NCI-H460 (cell line): ENCODE measurements around the gene ACTL7A. TPM values are rescaled to one million over a fixed set of nuclear protein-coding genes. Genes with fewer than 3 reads are reported as not detected.
"Not testable (repeated sequence)": the region's sequence is repeated elsewhere in the genome, so short reads cannot be mapped to it uniquely, and the experiment has no call there.

Experiments used
- DNase-seq: peaks from one replicate; pipeline ENCODE4 v3.0.0-alpha.2; 2016; ENCODE audit warnings: low read depth; ENCODE audit errors: extremely low read depth
- total RNA-seq: library from RNA; depleted of rRNA; stranded (reverse); fragments of >200 nt; shearing (Covaris generic); gene quantifications from 2 replicates; pipeline ENCODE4 v1.2.3, GENCODE V29; 2014

Gene ACTL7A
- total RNA-seq, 1 experiment from 2014 or later: not detected

DNA sequence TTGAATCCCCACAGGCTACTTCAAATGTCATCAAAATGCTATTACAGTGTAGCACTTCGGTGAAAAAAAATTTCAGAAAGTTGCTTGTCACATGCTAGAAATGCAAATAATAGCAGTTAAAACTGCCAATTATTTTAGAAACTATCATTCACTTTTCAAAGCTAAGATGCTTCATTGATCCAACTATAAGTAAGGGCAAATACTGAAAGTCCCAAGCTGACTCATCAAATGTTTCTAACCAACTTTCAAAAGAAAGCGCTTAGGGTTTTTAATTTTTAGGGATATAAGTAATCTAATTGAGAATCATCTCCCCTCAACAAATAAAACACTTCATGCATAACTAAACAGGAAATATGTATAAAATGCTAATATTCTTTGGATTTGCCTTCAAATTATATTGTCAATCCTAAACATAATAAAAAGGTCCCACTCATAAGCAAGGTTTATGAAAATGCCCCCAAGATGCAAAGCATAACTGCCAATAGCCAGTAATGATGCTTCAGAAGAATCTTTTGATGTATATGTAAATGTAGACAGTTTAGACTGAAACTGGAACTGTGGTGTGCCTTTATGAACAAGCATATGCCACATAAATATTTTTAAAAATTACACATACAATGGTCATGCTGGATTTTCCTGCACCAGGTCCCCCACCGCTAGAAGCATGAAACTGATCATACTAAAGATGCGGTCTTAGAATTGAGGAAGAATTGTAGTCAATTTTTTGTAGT, 12.2 kb downstream of the ACTL7A start:
- DNase-seq: no peak

GRCh38 chr9:108876425-108876824, 14.4 kb downstream of the ACTL7A start:
- DNase-seq: no peak

DNA sequence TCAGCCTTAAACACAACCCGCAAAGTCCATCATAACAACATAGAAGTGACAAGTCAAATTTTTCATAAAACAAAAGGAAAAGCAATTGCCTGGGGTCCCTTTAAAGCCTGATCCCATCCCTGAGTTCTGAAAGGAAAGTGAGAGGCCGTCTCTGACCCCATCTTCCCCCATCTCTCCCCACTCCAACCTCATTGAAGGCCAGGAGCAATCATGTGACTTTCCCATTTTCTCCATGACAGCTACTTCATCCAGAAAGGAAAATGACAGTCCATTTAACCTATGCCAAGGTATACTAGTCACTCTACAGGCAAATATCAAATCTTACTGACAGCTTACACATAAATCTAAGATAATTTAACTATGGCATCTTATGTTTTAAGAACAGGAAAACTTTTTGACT, 15.5 kb downstream of the ACTL7A start:
- no peak for DNase-seq

DNA sequence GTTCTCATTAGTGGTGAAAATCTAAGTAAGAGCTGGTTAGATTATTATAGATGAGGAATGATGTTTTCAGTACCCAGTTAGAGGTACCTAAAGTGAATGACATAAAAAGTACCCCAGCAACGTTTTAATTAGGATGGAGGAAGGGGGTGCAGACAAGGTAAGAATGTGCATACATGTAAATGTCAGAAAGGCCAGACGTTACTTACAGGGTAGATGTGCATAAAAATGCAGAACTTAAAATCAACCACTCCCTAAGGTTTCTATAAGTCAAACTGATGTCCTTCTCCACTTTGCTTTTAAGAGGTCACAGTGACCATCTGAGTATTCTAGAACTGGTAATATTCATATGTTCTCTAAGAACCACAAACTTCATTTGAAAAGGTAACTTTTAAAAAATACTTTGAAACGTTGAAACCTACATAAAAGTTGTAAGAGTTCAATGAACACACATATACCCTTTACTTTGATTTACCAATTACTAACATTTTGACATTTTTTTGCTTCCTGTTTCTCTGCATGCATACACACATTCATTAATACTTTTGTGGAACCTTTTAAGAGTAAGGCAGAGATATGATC, 18.8 kb downstream of the ACTL7A start:
- DNase-seq: no peak

DNA sequence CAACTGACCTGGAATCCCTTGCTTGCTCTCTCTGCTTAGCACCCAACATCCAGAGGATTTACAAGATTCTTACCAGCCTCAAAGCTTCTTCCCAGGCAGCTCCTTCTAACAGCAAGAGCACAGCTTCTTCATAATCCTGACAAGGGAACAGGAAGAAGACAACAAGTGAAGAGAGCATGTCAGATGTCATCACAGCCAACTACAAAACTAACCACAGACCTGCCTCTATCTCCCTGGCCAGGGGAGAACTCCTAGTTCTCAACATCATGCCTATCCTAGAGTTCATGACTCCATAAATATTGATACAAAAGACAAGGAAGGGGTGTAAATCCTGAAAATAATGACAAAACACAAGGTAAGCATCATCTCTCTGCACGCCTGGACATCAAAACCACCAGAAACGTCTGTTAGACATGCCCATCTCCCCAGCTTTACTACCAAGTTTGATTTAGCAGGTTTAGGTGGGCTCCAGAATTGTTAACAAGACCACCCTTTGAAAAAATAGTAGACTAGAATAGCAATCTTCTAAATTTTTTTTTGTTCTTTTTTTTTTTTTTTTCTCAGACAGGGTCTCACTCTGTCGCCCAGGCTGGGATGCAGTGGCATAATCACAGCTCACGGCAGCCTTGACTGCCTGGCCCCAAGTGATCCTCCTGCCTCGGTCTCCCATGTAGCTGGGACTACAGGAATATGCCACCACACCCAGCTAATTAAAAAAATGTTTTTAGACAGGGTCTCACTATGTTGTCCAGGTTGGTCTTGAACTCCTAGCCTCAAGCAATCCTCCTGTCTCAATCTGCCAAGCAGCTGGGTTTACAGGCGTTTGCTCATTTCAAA, 20.2 kb downstream of the ACTL7A start:
- no peak for DNase-seq

DNA sequence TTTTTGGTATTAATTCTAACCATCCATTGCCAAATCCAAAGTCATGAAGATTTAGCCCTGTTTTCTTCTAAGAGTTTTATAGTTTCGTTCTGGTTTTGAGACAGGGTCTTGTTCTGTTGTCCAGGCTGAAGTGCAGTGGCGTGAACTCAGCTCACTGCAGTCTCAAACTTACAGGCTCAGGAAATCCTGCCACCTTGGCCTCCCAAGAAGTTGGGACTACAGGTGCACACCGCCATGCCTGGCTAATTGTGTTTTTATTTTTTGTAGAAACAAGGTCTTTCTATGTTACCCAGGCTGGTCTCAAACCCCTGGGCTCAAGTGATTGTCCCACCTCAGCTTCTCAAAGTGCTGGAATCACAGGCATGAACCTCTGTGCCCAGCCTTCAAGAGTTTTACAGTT, 21.0 kb downstream of the ACTL7A start:
- DNase-seq: no peak

GRCh38 chr9:108884701-108885100, 22.6 kb downstream of the ACTL7A start:
- DNase-seq: no peak

DNA sequence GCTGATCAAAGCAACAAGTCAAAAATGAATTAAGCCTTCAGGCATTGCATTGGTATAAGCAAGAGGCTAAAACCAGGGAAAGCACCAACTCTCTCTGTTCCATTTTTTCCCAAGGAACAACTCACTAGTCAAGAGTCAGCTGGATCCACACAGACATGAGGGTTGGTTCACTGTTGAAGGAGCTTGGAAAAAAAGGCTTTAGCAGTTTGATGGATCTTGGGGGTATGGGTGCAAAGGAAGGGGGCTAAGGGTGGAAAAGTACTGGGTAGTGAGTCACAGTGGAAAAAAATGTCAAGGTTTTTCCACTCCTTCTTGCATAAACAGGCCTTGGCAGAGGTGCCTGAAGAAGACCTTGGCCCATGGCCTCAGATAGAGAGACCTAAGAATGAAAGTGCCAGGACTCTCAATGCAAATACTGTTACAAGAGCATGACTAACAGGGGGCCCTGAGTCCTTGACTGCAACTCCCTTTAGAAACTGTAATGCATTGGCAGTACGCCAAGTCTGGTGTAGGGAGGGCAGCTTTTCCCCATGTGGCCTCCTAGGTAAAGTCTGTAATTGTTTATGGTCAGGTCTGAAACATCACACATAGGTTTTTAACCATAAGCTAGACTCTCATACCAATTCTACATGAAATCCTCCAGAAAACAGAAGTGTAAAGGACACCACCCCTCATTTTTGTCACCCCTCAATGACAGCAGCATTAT, 23.7 kb downstream of the ACTL7A start:
- no peak for DNase-seq

DNA sequence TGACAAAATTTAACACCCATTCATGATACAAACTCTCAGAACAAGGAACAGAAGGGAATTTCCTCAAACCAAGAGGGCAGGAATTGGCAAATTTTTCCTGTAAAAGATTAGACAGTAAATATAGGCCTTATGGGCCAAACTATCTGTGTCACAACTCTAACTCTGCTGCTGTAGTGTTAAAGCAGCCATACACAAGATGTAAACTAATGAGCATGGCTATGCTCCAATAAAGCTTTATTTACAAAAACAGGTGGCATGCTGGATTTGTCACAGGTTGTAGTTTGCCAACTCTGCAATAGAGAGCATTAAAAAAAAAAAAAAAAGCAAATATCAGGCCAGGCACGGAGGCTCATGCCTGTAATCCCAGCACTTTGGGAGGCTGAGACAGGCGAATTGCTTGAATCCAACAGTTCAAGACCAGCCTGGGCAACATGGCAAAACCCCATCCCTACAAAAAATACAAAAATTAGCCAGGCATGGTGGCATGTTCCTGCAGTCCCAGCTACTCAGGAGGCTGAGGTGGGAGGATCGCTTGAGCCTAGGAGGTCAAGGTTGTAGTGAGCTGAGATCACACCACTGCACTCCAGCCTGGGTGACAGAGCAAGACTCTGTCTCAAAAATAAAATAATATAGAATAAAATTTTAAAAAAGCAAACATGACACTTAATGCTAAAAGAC, 24.7 kb downstream of the ACTL7A start:
- DNase-seq: not testable (repeated sequence)

- no peak for DNase-seq
These were observed 27.6 kb downstream of the ACTL7A start for GRCh38 chr9:108889649-108890067.

DNA sequence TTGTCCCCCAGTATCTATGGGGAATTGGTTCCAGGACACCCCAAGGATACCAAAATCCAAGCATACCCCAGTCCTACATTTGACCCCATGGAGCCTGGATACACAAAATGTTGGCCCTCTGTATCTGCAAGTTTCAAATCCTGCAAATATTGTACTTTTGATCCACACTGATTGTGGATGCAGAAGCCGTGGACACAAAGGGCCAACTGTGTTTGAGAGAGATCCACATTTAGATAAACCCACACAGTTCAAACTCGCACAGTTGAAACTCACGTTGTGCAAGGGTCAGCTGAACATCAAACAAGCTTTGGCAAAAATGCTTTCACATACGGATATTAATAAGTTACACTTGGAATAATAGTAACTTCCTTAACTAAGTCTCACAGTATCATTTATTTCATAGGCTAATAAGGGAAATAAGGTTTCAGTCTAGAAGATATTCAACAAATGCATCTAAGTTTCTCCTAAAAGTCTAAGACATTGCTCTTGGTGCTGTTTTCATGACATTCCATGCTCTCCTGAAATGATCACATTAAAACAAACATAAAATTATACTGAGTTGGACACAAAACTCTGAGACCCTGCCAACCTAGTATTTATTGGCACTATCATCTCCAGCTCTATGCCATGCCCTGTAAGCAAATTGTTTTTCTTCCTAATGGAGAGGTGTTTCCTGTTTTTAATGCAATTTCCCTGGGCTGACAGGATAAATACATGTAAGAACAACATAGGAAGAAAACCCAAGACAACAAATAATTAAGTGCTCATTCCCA, 32.3 kb downstream of the ACTL7A start:
- no peak for DNase-seq

GRCh38 chr9:108897324-108898096, 35.4 kb downstream of the ACTL7A start:
- DNase-seq: no peak

GRCh38 chr9:108899023-108899695, 37.1 kb downstream of the ACTL7A start:
- not testable (repeated sequence) for DNase-seq

DNA sequence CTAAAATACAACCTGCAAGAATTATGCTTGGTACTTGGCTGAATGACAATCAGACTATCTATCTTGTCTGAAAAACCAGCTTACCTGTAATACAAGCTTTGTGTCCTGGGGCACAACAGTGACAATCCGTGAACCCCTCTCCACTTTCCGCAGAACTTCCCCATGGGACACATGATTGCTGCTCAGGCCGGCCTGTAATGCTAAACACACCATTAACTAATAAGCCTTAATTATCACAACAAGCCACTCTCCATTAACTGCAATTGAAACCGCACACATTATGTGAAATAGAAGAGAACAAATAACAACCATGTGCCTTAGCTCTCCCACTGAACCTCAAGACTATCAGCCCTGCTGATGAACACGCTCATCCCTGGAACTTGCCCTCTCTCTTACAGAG, 38.1 kb downstream of the ACTL7A start:
- no peak for DNase-seq

- DNase-seq: no peak
These were observed 41.5 kb downstream of the ACTL7A start for GRCh38 chr9:108903420-108904103.

DNA sequence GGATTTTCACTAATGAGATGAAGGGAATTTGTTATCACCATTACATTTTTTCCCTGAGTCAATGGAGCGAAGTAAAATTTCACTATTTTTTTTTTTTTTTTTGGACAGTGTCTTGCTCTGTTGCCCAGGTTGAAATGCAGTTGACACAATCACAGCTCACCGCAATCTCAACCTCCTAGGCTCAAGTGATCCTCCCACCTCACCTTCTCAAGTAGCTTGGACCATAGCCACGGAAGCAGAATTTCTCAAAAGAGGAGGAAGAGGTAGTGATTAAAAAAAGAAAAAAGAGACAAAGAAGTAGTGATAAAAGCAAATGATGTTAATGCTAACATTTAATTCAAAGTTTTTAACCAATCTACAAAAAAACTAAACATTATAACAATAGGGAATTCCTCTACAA, 42.1 kb downstream of the ACTL7A start:
- no peak for DNase-seq

DNA sequence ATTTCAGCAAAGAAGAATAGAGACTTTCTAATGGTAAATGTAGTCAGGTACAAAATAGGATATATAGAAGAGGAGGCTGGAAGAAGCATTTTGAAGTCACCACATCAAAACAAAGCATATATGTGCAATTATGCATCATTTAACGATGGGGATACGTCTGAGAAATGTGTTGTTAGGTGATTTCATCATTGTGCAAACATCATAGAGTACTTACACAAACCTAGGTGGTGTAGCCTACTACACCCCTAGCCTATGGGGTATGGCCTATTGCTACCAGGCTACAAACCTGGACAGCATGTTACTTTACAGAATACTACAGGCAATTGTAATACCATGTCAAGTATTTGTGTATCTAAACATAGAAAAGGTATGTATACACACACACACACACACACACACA, 43.4 kb downstream of the ACTL7A start:
- no peak for DNase-seq

DNA sequence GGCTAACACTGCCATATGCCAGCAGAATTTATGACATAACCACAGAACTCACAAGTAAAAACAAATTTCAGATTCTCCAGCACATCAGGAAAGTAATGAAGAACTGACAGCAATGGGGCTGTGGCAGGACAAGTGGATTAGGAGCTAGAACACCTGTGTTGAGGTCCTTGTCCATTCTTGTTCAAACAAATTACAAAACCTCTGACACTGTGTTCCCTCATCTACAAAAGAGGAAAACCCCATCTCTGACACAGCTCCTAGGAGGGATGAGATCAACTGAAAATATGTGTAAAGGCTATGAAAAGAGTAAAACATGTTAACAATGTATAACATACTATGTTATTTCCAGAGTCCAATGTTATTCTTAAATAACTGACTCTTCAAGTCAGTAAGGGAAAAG, 48.3 kb downstream of the ACTL7A start:
- no peak for DNase-seq
